COLO668 (cell line): ENCODE data around the gene ZNF277.
"Not testable (repeated sequence)": the region's sequence is repeated elsewhere in the genome, so short reads cannot be mapped to it uniquely, and the experiment has no call there.

Experiments
- DNase-seq: peaks from one replicate; lab custom pipeline; 2025; ENCODE audit not compliant: unreplicated experiment; lab: John Stamatoyannopoulos, UW

The ZNF277 gene

GRCh38 chr7:112286250-112287086 lies 80.0 kb downstream of the ZNF277 start:
- DNase-seq: peak; percentile 70

GRCh38 chr7:112288301-112288700 lies 81.8 kb downstream of the ZNF277 start:
- DNase-seq: no peak

GRCh38 chr7:112290065-112290464 lies 83.6 kb downstream of the ZNF277 start:
- no peak for DNase-seq

- no peak for DNase-seq
Measured at GRCh38 chr7:112292162-112292561, 85.7 kb downstream of the ZNF277 start.

- no peak for DNase-seq
Measured at GRCh38 chr7:112293416-112293815, 86.9 kb downstream of the ZNF277 start.

GRCh38 chr7:112296432-112296831 lies 89.9 kb downstream of the ZNF277 start:
- DNase-seq: no peak

GRCh38 chr7:112297681-112298080 lies 91.2 kb downstream of the ZNF277 start:
- DNase-seq: no peak

GRCh38 chr7:112298543-112299100 lies 92.1 kb downstream of the ZNF277 start:
- DNase-seq: no peak

GRCh38 chr7:112300072-112300471 lies 93.6 kb downstream of the ZNF277 start:
- DNase-seq: no peak

GRCh38 chr7:112300831-112301407 lies 94.4 kb downstream of the ZNF277 start:
- no peak for DNase-seq

GRCh38 chr7:112302566-112302965 lies 96.1 kb downstream of the ZNF277 start:
- DNase-seq: no peak

- DNase-seq: no peak
Measured at GRCh38 chr7:112306903-112307302, 100.4 kb downstream of the ZNF277 start.

GRCh38 chr7:112307506-112307905 lies 101.0 kb downstream of the ZNF277 start:
- DNase-seq: no peak

GRCh38 chr7:112308974-112309373 lies 102.5 kb downstream of the ZNF277 start:
- no peak for DNase-seq

GRCh38 chr7:112316803-112317202 lies 110.3 kb downstream of the ZNF277 start:
- not testable (repeated sequence) for DNase-seq

- no peak for DNase-seq
Measured at GRCh38 chr7:112322070-112322469, 115.6 kb downstream of the ZNF277 start.

- DNase-seq: no peak
Measured at GRCh38 chr7:112327566-112327965, 121.1 kb downstream of the ZNF277 start.

GRCh38 chr7:112331492-112331891 lies 125.0 kb downstream of the ZNF277 start:
- DNase-seq: no peak

GRCh38 chr7:112334366-112334765 lies 127.9 kb downstream of the ZNF277 start:
- no peak for DNase-seq

GRCh38 chr7:112336261-112336660 lies 129.8 kb downstream of the ZNF277 start:
- no peak for DNase-seq

GRCh38 chr7:112336936-112337576 lies 130.6 kb downstream of the ZNF277 start:
- DNase-seq: no peak

- no peak for DNase-seq
Measured at GRCh38 chr7:112337892-112338291, 131.4 kb downstream of the ZNF277 start.
